Endothelial cell of umbilical vein (primary cell): ENCODE measurements around the gene CHGA.

Experiments used
- CTCF ChIP-seq, 2 donors: IDR thresholded peaks; 1 replicate in 1 of 2; 2 replicates in 1 of 2; pipeline ENCODE4 v1.5.1; 2011; ENCODE audit warnings: low read length in 2 of 2, mild to moderate bottlenecking in 2 of 2, moderate library complexity in 2 of 2, control low read depth in 1 of 2, inconsistent platforms in 1 of 2, low read depth in 1 of 2; ENCODE audit not compliant: insufficient read depth in 1 of 2; ENCODE audit errors: extremely low read depth in 1 of 2
- EZH2 ChIP-seq: IDR thresholded peaks from 2 replicates; pipeline ENCODE4 v1.6.1; 2012; ENCODE audit warnings: borderline replicate concordance, low read depth, mild to moderate bottlenecking, moderate library complexity, low read length, inconsistent platforms; ENCODE audit not compliant: severe bottlenecking
- FOS ChIP-seq: IDR thresholded peaks from 2 replicates; pipeline ENCODE4 v1.6.1; 2011; ENCODE audit warnings: mild to moderate bottlenecking, low read length, moderate library complexity, borderline replicate concordance; ENCODE audit not compliant: insufficient read depth
- GATA2 ChIP-seq: IDR thresholded peaks from 2 replicates; pipeline ENCODE4 v1.7.0; 2011; ENCODE audit warnings: low read depth, mild to moderate bottlenecking, moderate library complexity, mixed read lengths, low read length; ENCODE audit not compliant: insufficient read length, insufficient read depth
- JUN ChIP-seq: IDR thresholded peaks from 2 replicates; pipeline ENCODE4 v1.6.1; 2011; ENCODE audit warnings: borderline replicate concordance, low read depth; ENCODE audit not compliant: insufficient read length, insufficient read depth
- MAX ChIP-seq: IDR thresholded peaks from 2 replicates; pipeline ENCODE4 v1.6.1; 2011; ENCODE audit not compliant: insufficient read depth, insufficient read length
- MYC ChIP-seq: IDR thresholded peaks from one replicate; pipeline ENCODE4 v1.6.1; 2011; ENCODE audit warnings: mild to moderate bottlenecking, low read depth, low read length
- POLR2A ChIP-seq: IDR thresholded peaks from 2 replicates; pipeline ENCODE4 v1.6.1; 2012; ENCODE audit warnings: low read depth, mild to moderate bottlenecking, control low read depth, low read length
- POLR2AphosphoS5 ChIP-seq: IDR thresholded peaks from 2 replicates; pipeline ENCODE4 v1.6.1; 2012; ENCODE audit warnings: low read depth, mild to moderate bottlenecking, control low read depth, low read length, moderate library complexity; ENCODE audit not compliant: insufficient read depth

- no peak for TF ChIP-seq CTCF (IDR thresholded peaks at IDR 0.05; ENCODE audit: extremely low read depth in 1 of 2, insufficient read depth in 1 of 2, low read depth in 1 of 2, low read length in 2 of 2)
- TF ChIP-seq GATA2: no peak
- TF ChIP-seq POLR2A: no peak
- TF ChIP-seq MAX: no peak
- no peak for TF ChIP-seq EZH2
- no peak for TF ChIP-seq POLR2AphosphoS5
- no peak for TF ChIP-seq JUN
- no peak for TF ChIP-seq FOS
- TF ChIP-seq MYC: no peak
These were observed 3.4 kb downstream of the CHGA start for GRCh38 chr14:92926180-92926845.
